HepG2 (cell line): ENCODE data around the gene ANKIB1. TPM values are rescaled to one million over a fixed set of nuclear protein-coding genes. Genes with fewer than 3 reads are reported as not detected.

Experiments
- ATAC-seq: fragments of 200-7000 bp; cut with Tn5 transposase; 3 replicates; pipeline ENCODE4 v1.9.1; 2020; ENCODE audit warnings: mild to moderate bottlenecking, moderate library complexity
- BruUV-seq: library from RNA; stranded (reverse); fragments of 400-500 nt; replicated peaks from 2 replicates; lab custom pipeline; 2021; lab: Mats Ljungman, UMichigan
- CTCF ChIA-PET: fragments of 300-600 bp; formaldehyde crosslinking; extraction: SDS; loops from one replicate; lab custom pipeline; 2021; ENCODE audit warnings: low total read pairs, inconsistent platforms, low intra/inter-chr PET ratio; lab: Yijun Ruan, JAX
- POLR2A ChIA-PET: fragments of 350-600 bp; sonication (Branson Sonifier 250); formaldehyde crosslinking; loops from one replicate; lab custom pipeline; 2020; ENCODE audit warnings: antibody characterized with exemption, inconsistent platforms; lab: Yijun Ruan, JAX
- DNase-seq: peaks from one replicate; pipeline ENCODE4 v3.0.0-alpha.2; 2015; ENCODE audit warnings: low spot score
- FAIRE-seq: peaks from 3 replicates; lab custom pipeline; 2011; peaks lifted over from hg19 to GRCh38; lab: Jason Lieb, UNC
- H2AFZ ChIP-seq: one replicate; pipeline ENCODE4 v1.6.1; 2011; ENCODE audit warnings: low read length, inconsistent platforms
- H3K27ac ChIP-seq: fragments of 300-600 bp; 3 replicates; pipeline ENCODE4 v1.8.0; 2011; ENCODE audit warnings: mixed run types, mild to moderate bottlenecking, mixed read lengths, low read length, inconsistent platforms; ENCODE audit not compliant: insufficient read depth; ENCODE audit errors: extremely low read length
- H3K27me3 ChIP-seq, 2 experiments: fragments of 200-600 bp in 1 of 2; 2 replicates in 1 of 2; 3 replicates in 1 of 2; pipeline versions ENCODE4 v1.6.0 to v1.8.0; 2011; ENCODE audit warnings: low read length in 2 of 2, mild to moderate bottlenecking in 2 of 2, moderate library complexity in 2 of 2, inconsistent platforms in 1 of 2; ENCODE audit not compliant: insufficient read depth in 2 of 2, control insufficient read depth in 1 of 2
- H3K36me3 ChIP-seq, 2 experiments: fragments of 200-600 bp in 1 of 2; replicated peaks in 1 of 2; 2 replicates in 1 of 2; 3 replicates in 1 of 2; pipeline versions ENCODE4 v1.5.1 to v1.8.0; 2011; ENCODE audit warnings: low read length in 2 of 2, inconsistent platforms in 1 of 2; ENCODE audit not compliant: insufficient read depth in 2 of 2, control insufficient read depth in 1 of 2
- H3K4me1 ChIP-seq: 2 replicates; pipeline ENCODE4 v1.5.1; 2012; ENCODE audit warnings: low read length, inconsistent platforms; ENCODE audit not compliant: insufficient read depth
- H3K4me2 ChIP-seq: 2 replicates; pipeline ENCODE4 v1.6.0; 2011; ENCODE audit warnings: low read depth, low read length, inconsistent platforms
- H3K4me3 ChIP-seq, 3 experiments: fragments of 200-600 bp in 1 of 3; sonication (generic), shearing (Covaris generic) in 1 of 3; replicated peaks in 1 of 3; 2 replicates each; pipeline ENCODE4 v1.5.1; 2011 to 2016; ENCODE audit warnings: low read length in 3 of 3, inconsistent platforms in 2 of 3, low read depth in 2 of 3, mild to moderate bottlenecking in 2 of 3, control low read depth in 1 of 3, mixed read lengths in 1 of 3; ENCODE audit not compliant: insufficient read depth in 1 of 3
- H3K79me2 ChIP-seq: one replicate; pipeline ENCODE4 v1.6.1; 2011; ENCODE audit warnings: low read length, inconsistent platforms; ENCODE audit not compliant: insufficient read depth
- H3K9ac ChIP-seq: 2 replicates; pipeline ENCODE4 v1.6.0; 2011; ENCODE audit warnings: mild to moderate bottlenecking, low read depth, low read length, inconsistent platforms; ENCODE audit not compliant: insufficient read depth
- H3K9me3 ChIP-seq: 2 replicates; pipeline ENCODE4 v1.5.1; 2012; ENCODE audit warnings: mild to moderate bottlenecking, low read length
- H4K20me1 ChIP-seq: 2 replicates; pipeline ENCODE4 v1.6.0; 2011; ENCODE audit warnings: inconsistent platforms, mild to moderate bottlenecking, low read length, moderate library complexity; ENCODE audit not compliant: insufficient read depth
- CCDC6 ChIP-seq: sonication (generic); formaldehyde crosslinking; IDR thresholded peaks from 2 replicates; pipeline ENCODE4 v1.8.1; 2022; ENCODE audit warnings: mild to moderate bottlenecking, missing genetic modification reagents, moderate library complexity
- HMGA1 ChIP-seq: sonication (generic); formaldehyde crosslinking; conservative IDR thresholded peaks from 2 replicates; pipeline ENCODE4 v1.4.0; 2020; ENCODE audit warnings: missing genetic modification reagents
- KLF9 ChIP-seq: IDR thresholded peaks from 2 replicates; pipeline ENCODE4 v1.6.1; 2016; ENCODE audit warnings: low read depth
- PTBP1 ChIP-seq: fragments of 200-400 bp; formaldehyde crosslinking; IDR thresholded peaks from 2 replicates; pipeline ENCODE4 v1.6.1; 2018; ENCODE audit warnings: low read length, low read depth; ENCODE audit not compliant: poor library complexity, severe bottlenecking
- TARDBP ChIP-seq: sonication (generic); formaldehyde crosslinking; IDR thresholded peaks from 2 replicates; pipeline ENCODE4 v1.8.0; 2022; ENCODE audit warnings: mild to moderate bottlenecking, missing genetic modification reagents
- XBP1 ChIP-seq: sonication (generic); formaldehyde crosslinking; IDR thresholded peaks from 2 replicates; pipeline ENCODE4 v1.5.0; 2020; ENCODE audit warnings: missing genetic modification reagents
- ZMYM3 ChIP-seq: sonication (generic); formaldehyde crosslinking; IDR thresholded peaks from 2 replicates; pipeline ENCODE4 v1.5.1; 2020; ENCODE audit warnings: mild to moderate bottlenecking, missing genetic modification reagents
- ZNF230 ChIP-seq: sonication (generic); formaldehyde crosslinking; IDR thresholded peaks from 2 replicates; pipeline ENCODE4 v1.4.0; 2020; ENCODE audit warnings: mild to moderate bottlenecking, missing genetic modification reagents
- ZNF460 ChIP-seq: sonication (generic); formaldehyde crosslinking; IDR thresholded peaks from 2 replicates; pipeline ENCODE4 v1.5.1; 2020; ENCODE audit warnings: missing genetic modification reagents, mild to moderate bottlenecking, borderline replicate concordance
- WGBS: methylation state at CpG from one replicate; pipeline ENCODE4 v1.1.6; 2017; ENCODE audit warnings: low lambda C conversion rate; 5-methylcytosine and 5-hydroxymethylcytosine counted together
- in situ Hi-C: cut with HindIII; loops from 2 replicates; pipeline ENCODE4 v1.10.0; 2017; ENCODE audit warnings: low pct_unique_long_range_greater_than_20kb; ENCODE audit not compliant: extremely low pct_ligation_motif_present
- intact Hi-C: fragments of 100-400 bp; cut with micrococcal nuclease; formaldehyde crosslinking; loops from one replicate; pipeline ENCODE4 v1.10.0; 2022; ENCODE audit not compliant: unreplicated experiment
- polyA plus RNA-seq, 8 experiments: library from polyadenylated mRNA; depleted of rRNA in 3 of 8; stranded (reverse) in 7 of 8; unstranded in 1 of 8; fragments of >200 nt; fragmentation: Illumina TruSeq in 4 of 8; extraction: Trizol in 4 of 8; gene quantifications; 2 replicates each; pipeline versions ENCODE4 v1.2.1 to v1.2.3, GENCODE V29; 2011 to 2016; ENCODE audit warnings: low read depth in 4 of 8, missing spikeins in 1 of 8, mixed read lengths in 1 of 8; ENCODE audit not compliant: insufficient read depth in 1 of 8
- total RNA-seq, 5 experiments: library from RNA; depleted of rRNA; stranded (reverse); fragments of >200 nt; fragmentation: Illumina TruSeq; extraction: Trizol; gene quantifications; 2 replicates each; pipeline ENCODE4 v1.2.3, GENCODE V29; 2016; ENCODE audit warnings: low read depth in 1 of 5
- TF ChIP-seq, protein P1 (sequence below): sonication (generic); formaldehyde crosslinking; IDR thresholded peaks from 2 replicates; pipeline ENCODE4 v1.4.0; 2020; ENCODE audit warnings: mild to moderate bottlenecking, missing genetic modification reagents

Gene ANKIB1
- total and polyA plus RNA-seq, 2 of the 13 experiments (the other 11 are each of a cell fraction or from before 2014, with no cell fraction given), result 28.7 to 29.6 TPM

DNA sequence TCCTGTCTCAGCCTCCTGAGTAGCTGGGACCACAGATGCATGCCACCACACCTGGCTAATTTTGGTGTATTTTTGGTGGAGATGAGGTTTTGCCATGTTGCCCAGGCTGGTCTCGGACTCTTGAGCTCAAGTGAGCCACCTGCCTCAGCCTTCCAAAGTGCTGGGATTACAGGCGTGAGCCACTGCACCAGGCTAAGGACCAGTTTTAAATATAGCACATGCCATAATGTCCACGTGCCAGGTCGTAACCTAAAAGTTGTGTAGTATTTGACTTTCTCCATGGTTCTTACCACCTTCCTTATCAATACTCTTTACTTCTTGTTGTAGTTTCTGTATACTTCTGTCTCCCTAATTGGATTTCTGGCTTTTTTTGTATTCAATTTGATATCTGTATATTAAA is 13.3 kb downstream of the ANKIB1 start:
- no peak overlapping the region for H3K9ac ChIP-seq
- CTCF ChIA-PET, result no interaction called here
- no peak overlapping the region for H3K27ac ChIP-seq
- no peak overlapping the region for H2AFZ ChIP-seq
- intact Hi-C loops, result no loop called here
- no peak for ATAC-seq
- POLR2A ChIA-PET, result no interaction called here
- TF ChIP-seq KLF9 (CRISPR knock-in tag) (no peak), XBP1 (CRISPR knock-in tag) (no peak), TARDBP (CRISPR knock-in tag) (no peak), ZMYM3 (CRISPR knock-in tag) (no peak), CCDC6 (CRISPR knock-in tag) (no peak), ZNF230 (CRISPR knock-in tag) (no peak), HMGA1 (CRISPR knock-in tag) (no peak), ZNF460 (no peak), PTBP1 (no peak)
- TF ChIP-seq, protein P1, sequence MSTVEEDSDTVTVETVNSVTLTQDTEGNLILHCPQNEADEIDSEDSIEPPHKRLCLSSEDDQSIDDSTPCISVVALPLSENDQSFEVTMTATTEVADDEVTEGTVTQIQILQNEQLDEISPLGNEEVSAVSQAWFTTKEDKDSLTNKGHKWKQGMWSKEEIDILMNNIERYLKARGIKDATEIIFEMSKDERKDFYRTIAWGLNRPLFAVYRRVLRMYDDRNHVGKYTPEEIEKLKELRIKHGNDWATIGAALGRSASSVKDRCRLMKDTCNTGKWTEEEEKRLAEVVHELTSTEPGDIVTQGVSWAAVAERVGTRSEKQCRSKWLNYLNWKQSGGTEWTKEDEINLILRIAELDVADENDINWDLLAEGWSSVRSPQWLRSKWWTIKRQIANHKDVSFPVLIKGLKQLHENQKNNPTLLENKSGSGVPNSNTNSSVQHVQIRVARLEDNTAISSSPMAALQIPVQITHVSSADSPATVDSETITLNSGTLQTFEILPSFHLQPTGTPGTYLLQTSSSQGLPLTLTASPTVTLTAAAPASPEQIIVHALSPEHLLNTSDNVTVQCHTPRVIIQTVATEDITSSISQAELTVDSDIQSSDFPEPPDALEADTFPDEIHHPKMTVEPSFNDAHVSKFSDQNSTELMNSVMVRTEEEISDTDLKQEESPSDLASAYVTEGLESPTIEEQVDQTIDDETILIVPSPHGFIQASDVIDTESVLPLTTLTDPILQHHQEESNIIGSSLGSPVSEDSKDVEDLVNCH (CRISPR knock-in tag), result no peak
- TF ChIP-seq, all 625 proteins: peak for 0
- no peaks in the 10 kb centered on the region for H3K27me3 ChIP-seq
- no peak overlapping the region for H3K4me2 ChIP-seq
- no peak overlapping the region for H3K4me3 ChIP-seq
- in situ Hi-C loops, result no loop called here
- H4K20me1 ChIP-seq, result no peaks in the 10 kb centered on the region
- FAIRE-seq, result no peak
- H3K79me2 ChIP-seq, result peaks cover 46% of the 10 kb centered on the region
- 99% methylated on average over 4 of the region's 4 CpGs for WGBS
- H3K36me3 ChIP-seq, result no peaks in the 10 kb centered on the region
- BruUV-seq, result no TSS peak
- no peak for DNase-seq
- H3K9me3 ChIP-seq, result peaks cover 9% of the 10 kb centered on the region
- H3K4me1 ChIP-seq, result no peaks in the 10 kb centered on the region
